LHCN-M2 (cell line): Measurements from ENCODE around the gene KRT32. TPM values are rescaled to one million over a fixed set of nuclear protein-coding genes. Genes with fewer than 3 reads are reported as not detected.
"Not testable (repeated sequence)": the region's sequence is repeated elsewhere in the genome, so short reads cannot be mapped to it uniquely, and the experiment has no call there.

ENCODE experiments used
- DNase-seq: peaks from one replicate; pipeline ENCODE4 v3.0.0-alpha.2; 2012; ENCODE audit warnings: low read depth
- total RNA-seq: library from RNA; depleted of rRNA; stranded (reverse); fragments of >200 nt; gene quantifications from 2 replicates; pipeline ENCODE4 v1.2.3, GENCODE V29; 2014

The KRT32 gene
- total RNA-seq, 1 experiment from 2014 or later = not detected

- peak; percentile 87 for DNase-seq
Observed at GRCh38 chr17:41464682-41465081, 2.5 kb downstream of the KRT32 start.

DNA sequence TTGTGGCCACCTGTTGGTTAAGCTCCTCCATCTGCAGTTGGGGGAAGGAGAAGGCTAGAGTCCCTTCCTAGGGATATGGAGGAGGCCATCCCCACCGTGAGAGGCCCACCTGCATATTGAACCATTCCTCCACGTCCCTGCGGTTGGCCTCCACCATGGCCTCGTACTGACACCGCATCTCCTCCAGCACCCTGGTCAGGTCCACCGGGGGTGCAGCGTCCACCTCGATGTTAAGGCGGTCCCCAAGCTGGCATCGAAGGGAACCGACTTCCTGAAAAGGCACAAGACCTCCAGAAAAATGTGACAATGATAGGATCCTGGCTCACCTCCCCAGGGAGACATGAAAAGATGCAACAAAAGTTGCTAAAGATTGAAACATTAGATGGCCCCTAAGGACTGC is 3.0 kb downstream of the KRT32 start:
- no peak for DNase-seq

DNA sequence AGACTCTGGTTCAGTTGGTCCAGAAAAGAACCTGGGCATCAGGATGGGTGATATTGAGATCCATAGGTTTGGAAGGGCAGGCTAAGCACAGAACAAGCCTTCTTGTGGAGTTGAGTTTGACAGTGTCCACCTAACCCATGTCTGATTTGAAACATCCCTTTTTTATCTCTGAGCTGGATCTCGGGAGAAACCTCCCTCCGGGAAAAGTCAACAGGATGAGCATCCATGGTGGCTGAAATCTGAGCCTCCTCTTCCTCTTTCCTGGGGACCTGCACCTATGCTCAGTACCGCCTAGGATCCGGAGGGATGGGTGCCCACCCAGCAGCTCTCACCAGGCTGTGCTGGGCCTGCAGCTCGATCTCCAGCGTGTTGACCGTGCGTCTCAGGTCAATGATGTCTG is 3.4 kb downstream of the KRT32 start:
- no peak for DNase-seq

GRCh38 chr17:41462705-41463104 is 4.5 kb downstream of the KRT32 start:
- no peak for DNase-seq

DNA sequence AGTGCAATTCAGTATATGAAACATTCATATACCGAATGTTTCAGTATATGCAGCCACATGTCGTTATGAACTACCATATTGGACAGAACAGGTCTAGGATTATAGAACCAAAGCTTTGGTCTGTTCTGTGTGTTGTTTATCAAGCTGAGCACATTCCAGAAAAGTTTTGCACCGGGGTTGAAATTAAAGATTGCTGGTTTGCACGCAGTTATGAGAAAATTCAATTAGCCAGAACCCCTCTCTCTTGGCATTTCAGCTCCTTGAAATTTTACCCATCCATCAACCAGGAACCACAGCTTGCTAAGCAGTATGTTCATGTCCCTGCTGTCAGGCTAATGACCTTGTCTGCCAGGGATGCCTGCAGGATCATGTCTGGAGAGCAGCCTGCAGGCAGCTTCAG is 9.5 kb downstream of the KRT32 start:
- no peak for DNase-seq

DNA sequence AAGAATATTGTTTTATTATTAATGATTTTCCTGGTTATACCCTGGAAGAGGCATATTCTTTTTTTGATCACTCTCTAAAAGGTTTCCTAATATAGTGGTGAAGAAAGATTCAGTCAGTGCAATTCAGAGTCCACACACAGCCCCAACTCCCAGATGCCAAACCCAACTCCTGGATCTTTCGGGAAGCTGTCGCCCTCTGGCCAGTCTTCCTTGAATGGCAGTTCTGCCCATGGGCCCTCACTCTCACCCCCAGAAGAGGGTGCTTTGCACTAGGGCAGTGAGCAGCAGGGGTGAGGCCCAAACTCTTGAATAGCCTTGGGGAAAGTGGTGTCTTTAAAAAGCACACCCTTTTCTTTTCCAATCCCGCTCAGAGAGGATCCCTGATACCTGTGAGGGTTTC is 11.0 kb downstream of the KRT32 start:
- no peak for DNase-seq

DNA sequence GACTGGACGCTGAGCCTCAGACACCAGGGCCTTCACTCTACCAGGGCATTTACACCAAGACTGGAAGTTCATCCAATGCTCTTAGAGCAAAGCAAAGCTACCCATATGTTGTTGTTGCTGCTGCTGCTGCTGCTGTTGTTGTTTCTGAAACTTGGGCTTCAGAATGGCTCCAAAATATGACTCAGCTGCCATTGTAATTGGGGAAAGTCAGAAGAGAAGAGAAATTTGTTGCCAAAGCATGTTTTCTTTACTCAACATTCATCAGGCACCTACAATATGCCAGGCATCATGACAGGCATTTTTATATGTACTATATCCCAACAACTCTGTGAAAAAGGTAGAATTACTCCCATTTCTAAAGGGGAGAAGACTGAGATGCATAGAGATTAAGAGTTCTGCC is 11.9 kb downstream of the KRT32 start:
- peak; percentile 8 for DNase-seq

- no peak for DNase-seq
Observed at GRCh38 chr17:41453066-41453465, 14.1 kb downstream of the KRT32 start.

DNA sequence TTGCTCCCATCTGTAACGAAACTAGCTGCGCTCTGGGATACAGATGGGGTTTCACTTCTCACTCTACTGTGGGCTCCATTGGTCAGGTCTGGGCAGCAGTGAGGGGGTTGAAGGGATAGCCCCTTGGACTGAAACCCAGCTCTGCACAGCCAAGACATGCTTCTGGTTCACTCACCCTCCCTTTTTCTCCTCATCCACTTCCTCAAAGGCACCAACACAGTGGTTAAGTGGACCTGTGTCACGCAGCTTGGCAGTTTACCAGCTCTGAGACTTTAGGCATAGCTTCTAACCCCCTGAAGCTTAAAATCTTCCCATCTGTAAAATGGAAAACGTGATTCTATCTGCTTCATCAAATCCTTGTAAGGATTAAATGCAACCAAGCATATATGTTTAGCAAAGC is 14.9 kb downstream of the KRT32 start:
- DNase-seq = no peak

DNA sequence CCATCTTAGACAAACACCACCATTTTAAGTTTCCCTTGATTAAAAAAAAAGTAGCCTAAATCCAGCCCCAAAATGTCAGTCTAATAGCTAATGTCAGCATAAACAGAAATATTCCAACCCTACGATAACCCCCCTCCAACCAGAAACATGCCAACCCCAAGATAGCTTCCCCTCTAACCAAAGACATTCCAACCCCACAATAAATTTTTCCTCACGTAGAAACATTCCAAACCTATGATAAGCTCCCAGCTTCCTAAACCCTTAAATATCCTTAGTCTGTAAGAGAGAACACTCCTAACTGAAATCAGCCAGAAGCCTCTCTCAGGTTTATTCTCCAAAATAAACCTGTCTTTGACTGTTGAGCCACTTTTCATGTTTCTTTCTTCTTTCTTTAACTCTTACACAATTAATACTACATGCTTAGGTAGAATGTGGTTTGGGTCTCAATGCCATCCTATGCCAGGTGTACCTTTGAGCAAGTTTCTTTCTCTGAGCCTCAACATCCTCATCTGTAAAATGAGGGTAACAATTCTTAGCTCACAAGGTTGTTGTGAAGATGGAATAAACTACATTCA is 15.9 kb downstream of the KRT32 start:
- no peak for DNase-seq

- no peak for DNase-seq
Observed at GRCh38 chr17:41449008-41449407, 18.2 kb downstream of the KRT32 start.

GRCh38 chr17:41448506-41448905 is 18.7 kb downstream of the KRT32 start:
- peak; percentile 12 for DNase-seq

- peak; percentile 7 for DNase-seq
Observed at GRCh38 chr17:41446806-41447205, 20.4 kb downstream of the KRT32 start.

GRCh38 chr17:41444640-41445039 is 22.5 kb downstream of the KRT32 start:
- DNase-seq = no peak

DNA sequence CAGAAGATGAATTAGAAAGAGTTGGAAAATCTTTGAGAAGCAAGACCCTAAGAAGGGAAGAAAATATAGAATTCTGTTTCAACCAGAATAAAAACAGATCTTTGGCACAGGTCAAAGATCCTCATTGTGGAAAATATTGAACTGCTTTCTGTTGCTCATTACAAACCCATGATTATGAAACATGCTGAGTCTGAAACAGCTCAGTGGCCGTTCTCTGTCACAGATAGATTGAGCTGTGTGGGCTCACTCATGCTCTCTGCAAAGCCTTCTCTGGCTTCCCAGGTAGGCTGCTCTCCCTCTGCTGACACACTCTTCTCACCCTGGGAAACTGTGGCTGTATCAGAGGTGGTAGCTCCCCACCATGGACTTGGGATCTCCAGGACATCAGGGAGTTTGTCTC is 23.0 kb downstream of the KRT32 start:
- DNase-seq = no peak

- peak; percentile 20 for DNase-seq
Observed at GRCh38 chr17:41442739-41443138, 24.4 kb downstream of the KRT32 start.

GRCh38 chr17:41440531-41441033 is 26.6 kb downstream of the KRT32 start, which contains the start of gene KRT38:
TSS of gene KRT38 (minus strand) at chr17:41440983. CDS start at chr17:41440921, 62 bp downstream.
- DNase-seq = no peak

DNA sequence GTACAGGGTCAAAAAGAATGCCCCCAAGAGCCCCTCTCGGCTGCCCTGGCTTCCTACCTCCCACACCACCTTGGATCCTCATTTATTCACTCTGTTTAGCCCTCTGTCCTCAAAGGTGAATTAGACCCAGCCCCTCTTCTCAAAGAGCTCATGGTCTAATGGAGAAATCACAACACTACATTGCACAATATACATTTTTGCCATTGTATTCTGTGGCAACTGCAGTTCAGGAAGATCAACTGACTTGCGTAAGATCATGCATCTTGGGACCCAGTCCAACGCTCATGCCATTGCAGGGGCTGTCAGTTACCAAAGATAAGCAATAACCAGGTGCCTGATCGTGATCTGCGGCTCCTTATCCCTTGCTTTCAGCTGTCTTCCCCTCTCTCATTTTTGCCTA is 27.8 kb downstream of the KRT32 start:
- no peak for DNase-seq

DNA sequence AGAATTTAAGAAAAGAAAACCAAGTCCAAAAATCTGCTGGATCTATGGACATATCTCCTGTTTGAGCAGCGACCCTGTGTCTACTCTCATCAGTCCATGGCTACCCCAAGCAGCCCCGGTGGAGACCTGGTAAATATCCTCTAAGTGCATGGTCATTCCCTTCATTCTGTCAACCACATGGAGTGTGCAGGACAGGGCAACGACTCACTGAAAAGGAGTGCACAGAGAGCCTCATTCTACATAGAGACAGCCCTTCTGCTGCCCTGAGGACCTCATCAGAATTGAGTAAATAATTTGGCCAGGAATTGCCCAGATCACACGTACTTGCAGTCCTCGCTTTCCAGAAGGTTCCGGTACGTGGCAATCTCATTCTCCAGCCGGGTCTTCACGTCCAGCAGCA is 29.4 kb downstream of the KRT32 start:
- no peak for DNase-seq

DNA sequence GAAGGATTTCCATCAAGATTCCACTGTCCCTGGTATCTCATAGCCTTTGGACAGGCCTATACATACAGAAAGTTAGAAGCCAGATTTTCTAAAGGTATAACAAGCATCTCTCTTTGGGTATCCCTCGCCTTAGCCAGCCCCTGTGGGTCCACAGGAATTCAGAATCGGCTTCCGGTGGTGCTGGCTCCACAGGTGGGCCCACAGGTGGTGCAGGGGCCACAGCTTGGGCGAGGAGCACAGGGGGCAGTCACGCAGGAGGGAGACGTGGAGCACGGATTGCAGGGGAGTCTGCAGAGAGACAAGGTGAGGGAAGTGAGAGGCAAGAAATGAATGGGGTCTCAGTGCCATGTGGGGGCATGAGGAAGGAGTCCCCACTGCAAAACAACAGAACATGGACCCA is 29.9 kb downstream of the KRT32 start:
- DNase-seq = no peak

DNA sequence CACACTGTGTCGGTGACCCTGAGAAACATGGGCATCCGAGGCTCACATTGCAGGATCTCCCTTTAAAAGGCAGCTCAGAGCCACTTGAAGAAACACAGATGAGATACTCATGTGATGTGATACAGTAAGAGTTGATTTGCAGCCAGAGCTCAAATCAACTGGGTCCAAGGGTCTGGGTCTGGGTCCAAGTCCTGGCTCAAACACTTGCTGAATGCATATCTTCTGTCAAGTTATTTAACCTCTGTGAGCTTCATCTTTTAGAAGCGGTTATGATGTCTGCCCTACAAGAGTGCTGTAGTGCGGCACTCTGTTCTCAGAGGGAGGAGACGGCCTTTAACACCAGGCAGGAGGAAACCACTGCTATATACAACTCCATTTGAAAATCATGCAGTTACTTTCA is 32.8 kb downstream of the KRT32 start:
- DNase-seq = no peak

DNA sequence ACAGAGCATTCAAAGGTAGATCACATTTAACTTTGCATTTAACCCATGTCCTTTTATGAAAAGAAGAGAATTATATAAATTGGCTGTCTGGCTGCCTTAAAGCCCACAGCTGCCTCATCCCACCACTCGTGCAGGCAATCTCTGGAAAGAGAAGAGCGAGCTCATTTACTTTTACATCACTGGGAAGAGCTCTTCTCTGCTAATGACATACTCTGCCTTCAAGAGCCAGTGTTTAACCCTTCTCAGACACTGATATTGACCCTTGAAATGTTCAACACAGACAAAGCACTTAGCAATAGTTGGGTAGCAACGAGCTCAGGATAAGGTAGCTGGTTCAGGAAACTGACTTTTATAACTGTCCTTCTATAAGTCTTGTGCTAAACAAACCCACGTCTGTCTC is 33.2 kb downstream of the KRT32 start:
- DNase-seq = no peak

GRCh38 chr17:41433586-41433985 is 33.6 kb downstream of the KRT32 start:
- no peak for DNase-seq

DNA sequence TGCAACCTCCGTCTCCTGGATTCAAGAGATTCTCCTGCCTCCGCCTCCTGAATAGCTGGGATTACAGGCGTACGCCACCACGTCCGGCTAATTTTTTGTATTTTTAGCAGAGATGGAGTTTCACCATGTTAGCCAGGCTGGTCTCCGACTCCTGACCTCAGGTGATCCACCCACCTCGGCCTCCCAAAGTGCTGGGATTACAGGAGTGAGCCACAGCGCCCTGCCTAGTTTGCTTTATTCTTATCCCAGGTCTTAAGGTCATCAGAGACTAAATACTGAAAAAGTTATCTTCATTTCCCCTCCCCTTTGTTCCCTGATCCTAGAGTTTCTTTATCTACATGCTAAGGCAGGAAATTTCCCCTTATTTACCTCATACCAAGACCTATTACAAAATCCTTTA is 36.8 kb downstream of the KRT32 start:
- DNase-seq = not testable (repeated sequence)
